Ureter (tissue), 1 donor: ENCODE results near the gene FSTL5. TPM values are rescaled to one million over a fixed set of nuclear protein-coding genes. Genes with fewer than 3 reads are reported as not detected.
"Not testable (repeated sequence)": the region's sequence is repeated elsewhere in the genome, so short reads cannot be mapped to it uniquely, and the experiment has no call there.

ENCODE experiments used
- DNase-seq: peaks from one replicate; pipeline ENCODE4 v3.0.0-alpha.2; 2020; ENCODE audit warnings: low spot score
- total RNA-seq: library from RNA; stranded (reverse); gene quantifications from one replicate; pipeline ENCODE4 v1.2.4, GENCODE V29; 2023
- donor health status: DM: yes; HTN: yes; CAD: no.

FSTL5 gene
- total RNA-seq, 1 donor from 2014 or later: not detected

- DNase-seq: no peak
These were observed 322.0 kb downstream of the FSTL5 start for GRCh38 chr4:161841759-161842158.

GRCh38 chr4:161829591-161829990 lies 334.2 kb downstream of the FSTL5 start:
- DNase-seq: no peak

GRCh38 chr4:161828061-161828460 lies 335.7 kb downstream of the FSTL5 start:
- no peak for DNase-seq

- DNase-seq: no peak
These were observed 336.8 kb downstream of the FSTL5 start for GRCh38 chr4:161827013-161827412.

- no peak for DNase-seq
These were observed 340.4 kb downstream of the FSTL5 start for GRCh38 chr4:161823450-161823849.

GRCh38 chr4:161822174-161822573 lies 341.6 kb downstream of the FSTL5 start:
- DNase-seq: no peak

- no peak for DNase-seq
These were observed 345.9 kb downstream of the FSTL5 start for GRCh38 chr4:161817914-161818313.

- DNase-seq: no peak
These were observed 346.8 kb downstream of the FSTL5 start for GRCh38 chr4:161816958-161817357.

- DNase-seq: no peak
These were observed 348.0 kb downstream of the FSTL5 start for GRCh38 chr4:161815841-161816240.

GRCh38 chr4:161813889-161814288 lies 349.9 kb downstream of the FSTL5 start:
- DNase-seq: no peak

- DNase-seq: no peak
These were observed 350.4 kb downstream of the FSTL5 start for GRCh38 chr4:161813389-161813788.

GRCh38 chr4:161803171-161803570 lies 360.6 kb downstream of the FSTL5 start:
- DNase-seq: no peak

GRCh38 chr4:161799710-161800109 lies 364.1 kb downstream of the FSTL5 start:
- no peak for DNase-seq

GRCh38 chr4:161792991-161793390 lies 370.8 kb downstream of the FSTL5 start:
- no peak for DNase-seq

GRCh38 chr4:161791796-161792556 lies 371.8 kb downstream of the FSTL5 start:
- no peak for DNase-seq

- no peak for DNase-seq
These were observed 396.7 kb downstream of the FSTL5 start for GRCh38 chr4:161767116-161767515.

- DNase-seq: no peak
These were observed 401.0 kb downstream of the FSTL5 start for GRCh38 chr4:161762796-161763195.

- no peak for DNase-seq
These were observed 403.8 kb downstream of the FSTL5 start for GRCh38 chr4:161760008-161760407.

GRCh38 chr4:161758412-161758811 lies 405.4 kb downstream of the FSTL5 start:
- not testable (repeated sequence) for DNase-seq

- DNase-seq: no peak
These were observed 434.9 kb downstream of the FSTL5 start for GRCh38 chr4:161728929-161729328.

- no peak for DNase-seq
These were observed 441.9 kb downstream of the FSTL5 start for GRCh38 chr4:161721947-161722346.

- no peak for DNase-seq
These were observed 446.7 kb downstream of the FSTL5 start for GRCh38 chr4:161717084-161717483.

- no peak for DNase-seq
These were observed 448.9 kb downstream of the FSTL5 start for GRCh38 chr4:161714931-161715330.
